GM18520 (cell line): ENCODE results near the gene GH1.
A peak's percentile ranks its signal among the peaks of the same experiment; 100 is the strongest.
"Not testable (repeated sequence)": the region's sequence is repeated elsewhere in the genome, so short reads cannot be mapped to it uniquely, and the experiment has no call there.

Experiments used
- ATAC-seq: cut with Tn5 transposase; IDR thresholded peaks from one replicate; pipeline ENCODE4 v1.9.1; 2021; ENCODE audit not compliant: unreplicated experiment

GH1 gene

DNA sequence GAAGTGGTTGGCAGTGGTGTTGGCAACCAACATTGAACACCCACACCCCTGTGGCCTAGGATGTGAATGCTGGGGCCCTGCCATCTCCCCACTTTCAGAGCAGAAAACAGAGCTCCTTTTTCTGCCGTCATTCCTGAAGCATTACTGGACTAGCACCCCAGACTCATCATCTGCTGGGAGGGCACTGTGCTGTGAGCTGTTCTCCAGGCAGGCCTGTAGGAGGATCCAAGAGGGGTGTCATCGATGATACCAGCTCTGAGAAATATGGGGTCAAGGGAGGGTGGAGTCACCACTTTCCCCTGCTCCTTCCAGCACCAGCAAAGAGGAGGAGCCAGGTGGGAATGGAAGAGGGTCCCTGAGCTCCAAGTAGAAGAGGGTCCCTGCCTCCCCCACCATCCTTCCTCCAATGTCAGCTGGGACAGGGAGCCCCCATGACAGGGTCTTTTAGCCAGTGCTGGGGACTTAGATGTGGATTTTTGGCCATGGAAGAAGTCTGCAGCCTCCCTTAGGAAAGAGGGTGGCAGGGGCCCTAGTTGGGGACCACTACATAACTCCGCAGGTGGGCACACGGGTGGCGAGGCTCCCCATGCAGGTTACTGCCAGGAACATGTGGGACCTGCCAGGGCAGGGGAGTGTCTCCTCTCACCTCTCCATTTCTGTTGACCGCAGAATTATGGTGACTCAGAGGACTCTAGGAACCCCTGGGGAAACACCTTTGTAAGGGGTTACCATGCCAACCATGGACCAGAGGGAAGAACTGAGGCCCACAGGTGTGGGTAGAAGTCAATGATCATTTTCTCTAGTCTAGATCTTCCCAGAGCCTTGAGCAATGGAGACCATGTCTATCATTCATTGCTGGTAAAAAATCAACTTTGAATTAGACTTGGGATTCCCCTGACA is 19.5 kb downstream of the GH1 start:
- ATAC-seq = peak; percentile 60

- not testable (repeated sequence) for ATAC-seq
Measured at GRCh38 chr17:63896524-63897354, 21.9 kb downstream of the GH1 start, which contains the start of gene CSH1. Gene CSH1 (minus strand): TSS chr17:63896574. CDS start chr17:63896511, 63 bp downstream.

GRCh38 chr17:63894821-63895220 is 23.8 kb downstream of the GH1 start:
- not testable (repeated sequence) for ATAC-seq

GRCh38 chr17:63894021-63894420 is 24.6 kb downstream of the GH1 start:
- not testable (repeated sequence) for ATAC-seq

DNA sequence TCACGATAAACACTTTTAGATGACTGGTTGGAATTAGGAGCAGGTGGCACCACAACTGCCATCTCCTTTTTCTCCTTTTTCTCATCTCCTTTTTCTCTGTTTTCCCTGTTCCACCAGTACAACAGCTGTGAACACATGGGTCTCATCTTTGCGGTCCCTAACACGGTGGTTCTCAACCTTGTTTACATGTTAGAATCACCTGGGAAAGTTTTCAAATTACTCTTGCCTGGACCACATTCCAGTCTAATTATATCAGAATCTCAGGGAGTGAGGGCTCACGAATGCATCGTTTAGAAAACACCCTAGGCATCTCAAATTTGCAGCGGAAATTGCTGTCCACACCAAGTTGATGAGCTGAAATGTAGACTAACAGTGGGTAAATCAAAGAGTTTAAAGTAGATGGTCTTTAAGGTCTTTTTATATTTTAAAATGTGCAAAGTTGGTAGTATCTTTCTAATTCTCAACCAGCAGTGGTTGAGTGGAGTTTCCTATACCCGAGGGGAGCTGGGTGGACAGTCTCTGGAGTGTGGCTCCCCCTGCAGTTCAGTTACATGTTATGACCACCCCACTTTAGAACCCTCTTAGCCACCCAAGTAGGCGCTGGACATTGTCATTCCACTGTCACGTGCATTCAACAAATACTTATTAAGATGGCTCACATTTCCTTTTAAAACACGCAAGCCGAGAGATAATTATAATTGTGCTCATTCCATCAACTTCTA is 26.2 kb downstream of the GH1 start:
- not testable (repeated sequence) for ATAC-seq

- not testable (repeated sequence) for ATAC-seq
Measured at GRCh38 chr17:63889026-63889848, 29.4 kb downstream of the GH1 start.

DNA sequence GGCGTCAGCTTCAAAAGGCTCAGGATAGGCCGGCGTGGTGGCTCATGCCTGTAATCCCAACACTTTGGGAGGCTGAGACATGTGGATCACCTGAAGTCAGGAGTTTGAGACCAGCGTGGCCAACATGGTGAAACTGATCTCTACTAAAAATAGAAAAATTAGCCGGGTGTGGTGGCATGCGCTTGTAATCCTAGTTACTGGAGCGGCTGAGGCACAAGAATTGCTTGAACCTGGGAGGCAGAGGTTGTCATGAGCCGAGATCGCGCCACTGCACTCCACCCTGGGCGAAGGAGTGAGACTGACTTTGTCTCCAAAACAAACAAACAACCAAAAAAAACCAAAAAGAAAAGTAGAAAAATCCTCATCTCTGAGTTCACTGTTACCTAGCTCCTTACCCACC is 33.5 kb downstream of the GH1 start:
- not testable (repeated sequence) for ATAC-seq

GRCh38 chr17:63882626-63883126 is 36.0 kb downstream of the GH1 start:
- ATAC-seq = not testable (repeated sequence)

GRCh38 chr17:63881935-63882601 is 36.6 kb downstream of the GH1 start, which contains the start of gene GH2:
Gene GH2 (minus strand): TSS chr17:63881944. CDS start chr17:63881801, 143 bp downstream.
- no peak for ATAC-seq

DNA sequence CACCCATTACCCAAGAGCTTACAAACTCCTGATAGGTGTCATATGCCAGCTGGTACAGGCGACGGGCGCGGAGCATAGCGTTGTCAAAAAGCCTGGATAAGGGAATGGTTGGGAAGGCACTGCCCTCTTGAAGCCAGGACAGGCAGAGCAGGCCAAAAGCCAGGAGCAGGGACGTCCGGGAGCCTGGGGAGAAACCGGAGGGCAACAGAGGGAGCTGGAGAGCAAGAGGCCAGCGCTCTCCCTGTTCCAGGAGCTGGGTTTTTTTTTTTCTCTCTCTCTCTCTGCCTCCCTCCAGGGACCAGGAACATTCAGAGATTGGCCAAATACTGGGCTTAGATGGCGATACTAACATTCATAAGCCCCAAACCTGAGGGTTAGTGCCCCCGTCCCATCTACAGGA is 37.3 kb downstream of the GH1 start:
- not testable (repeated sequence) for ATAC-seq

DNA sequence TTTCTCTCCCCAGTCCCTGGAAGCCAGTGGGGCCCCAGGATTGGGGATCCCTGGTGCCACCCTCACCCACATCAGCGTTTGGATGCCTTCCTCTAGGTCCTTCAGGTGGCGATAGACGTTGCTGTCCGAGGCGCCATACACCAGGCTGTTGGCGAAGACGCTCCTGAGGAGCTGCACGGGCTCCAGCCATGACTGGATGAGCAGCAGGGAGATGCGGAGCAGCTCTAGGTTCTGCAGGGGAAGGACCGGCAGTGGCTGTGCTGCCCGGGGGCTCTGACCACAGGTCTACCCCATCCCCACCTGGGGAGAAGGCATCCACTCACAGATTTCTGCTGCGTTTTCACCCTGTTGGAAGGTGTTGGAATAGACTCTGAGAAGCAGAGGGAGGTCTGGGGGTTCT is 37.9 kb downstream of the GH1 start:
- no peak for ATAC-seq

- ATAC-seq = not testable (repeated sequence)
Measured at GRCh38 chr17:63878413-63878812, 40.2 kb downstream of the GH1 start.

GRCh38 chr17:63874693-63875092 is 43.9 kb downstream of the GH1 start:
- ATAC-seq = not testable (repeated sequence)

DNA sequence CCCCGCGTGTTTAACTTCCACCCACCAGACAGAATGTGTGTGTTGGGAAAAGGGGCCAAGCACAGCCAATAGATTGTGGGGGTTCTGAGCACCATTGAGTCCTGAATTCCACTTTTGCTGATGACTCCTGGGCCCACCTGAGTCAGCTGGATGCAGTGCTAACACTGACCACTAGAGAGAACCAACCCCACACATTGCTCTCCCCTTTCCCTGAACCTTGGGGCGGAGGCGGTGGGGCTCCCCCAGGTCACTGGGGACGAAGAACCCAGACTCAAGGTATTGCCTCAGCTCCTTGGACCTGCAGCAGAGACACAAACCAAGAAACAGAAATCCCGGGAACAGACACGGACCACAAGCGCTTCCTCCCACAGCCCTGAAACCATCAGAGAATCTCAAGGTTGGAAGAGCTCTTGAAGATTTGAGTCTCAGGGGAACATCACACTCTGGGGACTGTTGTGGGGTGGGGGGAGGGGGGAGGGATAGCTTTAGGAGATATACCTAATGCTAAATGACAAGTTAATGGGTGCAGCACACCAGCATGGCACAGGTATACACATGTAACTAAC is 44.5 kb downstream of the GH1 start:
- ATAC-seq = not testable (repeated sequence)

DNA sequence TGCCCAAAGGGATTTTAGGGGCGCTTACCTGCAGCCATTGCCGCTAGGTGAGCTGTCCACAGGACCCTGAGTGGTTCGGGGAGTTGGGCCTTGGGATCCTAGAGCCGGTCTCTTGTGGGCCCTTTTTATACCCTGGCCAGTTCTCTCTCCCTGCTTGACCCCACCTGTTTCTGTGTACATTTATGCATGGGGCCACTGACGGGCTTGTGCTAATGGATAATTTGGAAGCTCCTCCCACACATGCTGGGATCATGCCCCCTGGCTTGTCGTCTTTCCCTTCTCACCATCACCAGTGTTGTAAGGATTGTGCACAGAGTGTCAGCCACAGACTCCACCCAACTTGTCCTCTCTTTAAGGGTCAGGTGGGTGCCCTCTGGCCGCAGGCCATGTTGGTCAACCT is 45.1 kb downstream of the GH1 start, which contains the start of gene CSH2:
Gene CSH2 (minus strand): TSS at position 101 of the 400 bp plus-strand sequence. CDS start 63 bp downstream, at position 38.
- not testable (repeated sequence) for ATAC-seq

DNA sequence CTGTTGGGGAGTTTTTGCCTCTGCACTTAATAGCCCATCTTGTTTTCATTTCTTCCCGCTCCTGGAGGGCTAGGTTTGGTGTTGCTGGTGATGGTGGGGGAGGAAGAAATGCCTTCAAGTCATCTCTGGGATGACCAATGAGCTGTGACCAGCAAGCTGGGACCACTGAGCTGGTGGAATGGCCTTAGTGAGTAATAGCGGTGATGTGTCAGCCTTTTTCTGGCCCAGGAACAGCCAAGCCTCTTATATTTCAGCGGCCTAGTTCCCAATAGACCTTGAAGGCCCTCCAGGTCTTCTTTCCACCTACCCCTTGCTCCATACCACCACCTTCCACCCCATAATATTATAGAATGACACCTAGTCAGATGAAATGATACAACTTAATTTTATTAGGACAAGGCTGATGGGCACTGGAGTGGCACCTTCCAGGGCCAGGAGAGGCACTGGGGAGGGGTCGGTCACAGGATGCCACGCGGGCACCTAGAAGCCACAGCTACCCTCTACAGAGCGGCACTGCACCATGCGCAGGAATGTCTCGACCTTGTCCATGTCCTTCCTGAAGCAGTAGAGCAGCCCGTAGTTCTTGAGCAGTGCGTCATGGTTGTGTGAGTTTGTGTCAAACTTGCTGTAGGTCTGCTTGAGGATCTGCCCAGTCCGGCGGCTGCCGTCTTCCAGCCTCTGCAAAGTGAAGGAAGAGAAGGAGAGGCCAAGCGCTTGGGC is 46.8 kb downstream of the GH1 start:
- not testable (repeated sequence) for ATAC-seq

GRCh38 chr17:63870292-63870665 is 48.4 kb downstream of the GH1 start:
- ATAC-seq = not testable (repeated sequence)
